Esophagus muscularis mucosa (tissue), 3 donors: ENCODE data around the gene RAB3A.

Source experiments
- CTCF ChIP-seq, 3 experiments: fragments of 200-600 bp in 2 of 3; fragments of 450-650 bp in 1 of 3; sonication (generic) in 2 of 3; IDR thresholded peaks; one replicate each; pipeline ENCODE4 v1.5.1; 2017 to 2019; ENCODE audit warnings: antibody characterized with exemption in 3 of 3, mild to moderate bottlenecking in 2 of 3, moderate library complexity in 1 of 3
- POLR2A ChIP-seq: fragments of 450-650 bp; IDR thresholded peaks from one replicate; pipeline ENCODE4 v1.6.1; 2017; ENCODE audit warnings: antibody characterized with exemption, moderate library complexity, mild to moderate bottlenecking, low read depth

- TF ChIP-seq CTCF (IDR thresholded peaks at IDR 0.05): no peak
- no peak for TF ChIP-seq POLR2A
These were observed 30.4 kb upstream of the RAB3A start for GRCh38 chr19:18234194-18234593.
